ENCODE data around the gene ENO2. TPM values are rescaled to one million over a fixed set of nuclear protein-coding genes. Genes with fewer than 3 reads are reported as not detected.
A peak's percentile ranks its signal among the peaks of the same experiment; 100 is the strongest.

Gene ENO2
- polyA plus RNA-seq, 5 donors: 9.0 to 17.8 (median 14.9) TPM

DNA sequence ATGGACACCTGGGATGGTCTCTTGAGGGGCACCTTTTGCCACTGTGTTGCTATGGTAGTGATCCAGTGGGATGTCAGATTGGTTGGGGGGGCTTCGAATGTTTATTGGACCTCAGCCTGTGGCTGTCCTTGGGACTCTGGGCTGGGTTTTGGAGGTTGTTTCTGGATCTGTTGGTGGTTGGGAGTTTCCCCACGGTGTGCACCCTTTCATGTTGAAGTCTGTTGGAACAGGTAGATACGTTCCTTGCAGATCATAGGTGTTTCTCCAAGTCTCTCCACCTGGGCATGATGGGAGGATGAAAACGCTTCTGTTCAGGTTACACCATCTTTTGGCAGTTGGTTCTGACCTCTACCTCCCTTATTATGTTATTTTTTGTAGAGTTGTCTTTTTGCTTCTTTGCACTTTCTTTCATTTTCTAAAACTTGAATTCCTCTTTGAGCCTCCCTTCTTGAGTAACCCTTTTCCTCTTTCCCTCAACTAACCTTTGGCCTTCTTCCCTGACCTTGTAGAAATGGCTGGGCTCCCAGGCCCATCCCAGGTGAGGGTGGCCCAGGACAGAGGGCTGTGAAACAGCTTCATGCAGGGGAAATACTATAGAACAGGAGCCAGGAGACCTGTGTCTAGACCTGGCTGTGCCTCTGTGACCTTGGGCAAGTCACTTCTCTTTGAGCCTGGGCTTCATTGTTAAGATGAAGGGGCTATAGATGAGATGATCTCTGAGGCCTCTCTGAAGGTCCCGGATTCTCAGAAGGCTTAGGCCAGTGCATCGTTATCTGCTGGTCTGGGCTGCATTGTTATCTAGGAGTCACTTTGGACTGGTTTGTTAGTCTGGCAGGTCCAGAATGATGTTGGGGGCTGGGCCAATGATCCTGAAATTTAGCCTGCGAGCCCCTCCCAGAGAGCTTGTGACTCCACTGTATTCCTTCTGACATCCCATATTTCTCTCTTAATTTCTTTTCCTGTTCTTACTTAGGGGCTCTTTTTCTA, 15.4 kb downstream of the ENO2 start:
- no peak for DNase-seq

DNA sequence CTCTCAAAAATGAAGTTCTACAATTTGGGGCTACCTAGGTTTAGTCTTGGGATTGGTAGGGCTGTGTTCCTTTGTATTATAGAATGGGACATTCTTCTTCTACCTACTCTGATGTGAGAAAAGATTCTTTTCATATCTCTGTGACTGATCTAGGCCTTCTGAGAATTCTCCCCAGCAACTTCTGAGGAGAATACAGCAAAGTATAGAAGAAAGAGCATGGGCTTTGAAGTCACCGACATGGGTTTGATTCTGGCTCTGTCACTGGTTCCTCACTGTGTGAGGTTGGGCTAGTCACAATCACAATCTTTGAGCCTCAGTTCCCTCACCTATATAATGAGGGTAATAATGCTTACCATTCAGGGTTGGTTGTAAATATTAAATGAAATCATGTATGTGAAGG, 18.4 kb downstream of the ENO2 start:
- no peak for DNase-seq

GRCh38 chr12:6934110-6934509, 19.7 kb downstream of the ENO2 start:
- no peak for DNase-seq

DNA sequence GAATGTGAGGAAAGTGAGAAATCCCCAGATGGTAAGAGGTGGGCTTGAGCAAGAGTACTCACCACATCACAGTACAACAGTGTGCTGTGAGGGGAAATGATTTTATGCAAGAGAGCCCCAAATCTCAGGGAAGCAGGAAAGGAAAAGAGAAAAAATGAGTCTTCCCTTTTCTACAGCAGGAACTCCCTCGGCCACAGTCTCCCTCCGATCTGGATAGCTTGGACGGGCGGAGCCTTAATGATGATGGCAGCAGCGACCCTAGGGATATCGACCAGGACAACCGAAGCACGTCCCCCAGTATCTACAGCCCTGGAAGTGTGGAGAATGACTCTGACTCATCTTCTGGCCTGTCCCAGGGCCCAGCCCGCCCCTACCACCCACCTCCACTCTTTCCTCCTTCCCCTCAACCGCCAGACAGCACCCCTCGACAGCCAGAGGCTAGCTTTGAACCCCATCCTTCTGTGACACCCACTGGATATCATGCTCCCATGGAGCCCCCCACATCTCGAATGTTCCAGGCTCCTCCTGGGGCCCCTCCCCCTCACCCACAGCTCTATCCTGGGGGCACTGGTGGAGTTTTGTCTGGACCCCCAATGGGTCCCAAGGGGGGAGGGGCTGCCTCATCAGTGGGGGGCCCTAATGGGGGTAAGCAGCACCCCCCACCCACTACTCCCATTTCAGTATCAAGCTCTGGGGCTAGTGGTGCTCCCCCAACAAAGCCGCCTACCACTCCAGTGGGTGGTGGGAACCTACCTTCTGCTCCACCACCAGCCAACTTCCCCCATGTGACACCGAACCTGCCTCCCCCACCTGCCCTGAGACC, 21.2 kb downstream of the ENO2 start:
- no peak for DNase-seq

GRCh38 chr12:6936194-6936635, 21.8 kb downstream of the ENO2 start:
- DNase-seq: no peak

GRCh38 chr12:6936636-6937480, 22.5 kb downstream of the ENO2 start:
- DNase-seq: no peak

GRCh38 chr12:6937481-6938352, 23.3 kb downstream of the ENO2 start:
- peak; percentile 95 for DNase-seq

- no peak for DNase-seq
Observed at GRCh38 chr12:6938353-6939190, 24.2 kb downstream of the ENO2 start.

- DNase-seq: no peak
Observed at GRCh38 chr12:6939191-6939540, 24.8 kb downstream of the ENO2 start.

- no peak for DNase-seq
Observed at GRCh38 chr12:6941267-6941666, 26.9 kb downstream of the ENO2 start.

DNA sequence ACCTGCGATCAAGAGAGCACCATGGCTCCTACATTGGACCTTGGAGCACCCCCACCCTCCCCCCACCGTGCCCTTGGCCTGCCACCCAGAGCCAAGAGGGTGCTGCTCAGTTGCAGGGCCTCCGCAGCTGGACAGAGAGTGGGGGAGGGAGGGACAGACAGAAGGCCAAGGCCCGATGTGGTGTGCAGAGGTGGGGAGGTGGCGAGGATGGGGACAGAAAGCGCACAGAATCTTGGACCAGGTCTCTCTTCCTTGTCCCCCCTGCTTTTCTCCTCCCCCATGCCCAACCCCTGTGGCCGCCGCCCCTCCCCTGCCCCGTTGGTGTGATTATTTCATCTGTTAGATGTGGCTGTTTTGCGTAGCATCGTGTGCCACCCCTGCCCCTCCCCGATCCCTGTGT, 27.4 kb downstream of the ENO2 start:
- DNase-seq: no peak

DNA sequence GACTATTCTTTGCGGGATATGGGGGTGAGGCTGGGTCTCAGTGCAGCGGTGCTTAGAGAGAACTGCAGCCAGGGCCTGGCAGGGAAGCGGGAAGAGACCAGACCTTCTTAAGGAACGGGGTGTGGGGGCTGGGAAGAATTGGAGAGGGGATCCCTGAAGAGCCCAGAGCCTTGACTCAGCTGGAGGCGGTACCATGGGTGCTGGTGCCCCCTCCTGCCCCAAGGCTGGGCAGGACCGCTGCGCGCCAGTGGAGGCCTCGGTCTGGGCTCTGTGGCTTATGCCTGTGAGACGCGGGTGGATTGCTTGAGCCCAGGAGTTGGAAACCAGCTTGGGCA, 27.9 kb downstream of the ENO2 start:
- DNase-seq: no peak

DNA sequence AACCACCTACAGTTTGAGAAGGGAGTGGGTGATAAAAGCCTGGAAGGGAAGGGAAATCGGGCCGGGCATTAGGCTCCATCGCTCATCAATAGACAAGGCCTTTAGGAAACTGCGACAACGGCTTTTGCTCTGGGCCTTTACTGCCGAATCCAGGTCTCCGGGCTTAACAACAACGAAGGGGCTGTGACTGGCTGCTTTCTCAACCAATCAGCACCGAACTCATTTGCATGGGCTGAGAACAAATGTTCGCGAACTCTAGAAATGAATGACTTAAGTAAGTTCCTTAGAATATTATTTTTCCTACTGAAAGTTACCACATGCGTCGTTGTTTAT, 29.0 kb downstream of the ENO2 start:
- DNase-seq: peak in 1 of 2 donors; percentile 87

DNA sequence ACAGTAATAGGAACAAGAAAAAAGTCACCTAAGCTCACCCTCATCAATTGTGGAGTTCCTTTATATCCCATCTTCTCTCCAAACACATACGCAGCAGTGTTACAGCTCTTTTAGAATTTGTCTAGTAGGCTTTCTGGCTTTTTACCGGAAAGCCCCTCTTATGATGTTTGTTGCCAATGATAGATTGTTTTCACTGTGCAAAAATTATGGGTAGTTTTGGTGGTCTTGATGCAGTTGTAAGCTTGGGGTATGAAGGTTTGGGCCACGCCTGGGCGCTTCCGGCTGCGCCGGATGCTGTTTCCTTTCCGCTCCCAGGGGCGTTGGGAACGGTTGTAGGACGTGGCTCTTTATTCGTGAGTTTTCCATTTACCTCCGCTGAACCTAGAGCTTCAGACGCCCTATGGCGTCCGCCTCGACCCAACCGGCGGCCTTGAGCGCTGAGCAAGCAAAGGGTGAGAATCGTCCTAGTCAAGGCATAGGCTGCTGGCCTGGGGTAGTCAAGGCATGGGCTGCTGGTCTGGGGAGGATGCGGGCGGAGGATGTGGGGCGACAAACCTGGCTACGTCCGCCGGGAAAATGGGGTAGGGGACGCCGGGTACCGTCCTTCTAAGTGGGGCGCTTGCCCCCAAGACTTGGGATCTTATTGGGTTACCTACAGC, 29.5 kb downstream of the ENO2 start, which contains the start of the genes C12orf57 and RNU7-1:
TSS of gene C12orf57 (plus strand) at position 301 of the 659 bp plus-strand sequence. CDS start at position 401, 100 bp downstream.
TSS of gene RNU7-1 (plus strand) at position 95 of the 659 bp plus-strand sequence.
- DNase-seq: peak; percentile 88 to 92

- peak; percentile 89 to 92 for DNase-seq
Observed at GRCh38 chr12:6944381-6945186, 30.2 kb downstream of the ENO2 start.

- DNase-seq: no peak
Observed at GRCh38 chr12:6945613-6946012, 31.2 kb downstream of the ENO2 start.

GRCh38 chr12:6946033-6946919, 31.9 kb downstream of the ENO2 start:
- peak; percentile 77 to 78 for DNase-seq
